Left hindlimb (tissue), 1 donor: ENCODE results near the gene NPW.
A peak's percentile ranks its signal among the peaks of the same experiment; 100 is the strongest.

Source experiments
- DNase-seq: peaks from one replicate; pipeline ENCODE4 v3.0.0-alpha.2; 2018

NPW gene

GRCh38 chr16:2054543-2055245 lies 35.1 kb downstream of the NPW start:
- DNase-seq: no peak

GRCh38 chr16:2056077-2056476 lies 36.5 kb downstream of the NPW start:
- no peak for DNase-seq

GRCh38 chr16:2056681-2057407 lies 37.3 kb downstream of the NPW start:
- no peak for DNase-seq

- DNase-seq: no peak
These were observed 37.9 kb downstream of the NPW start for GRCh38 chr16:2057438-2057837.

- no peak for DNase-seq
These were observed 38.8 kb downstream of the NPW start for GRCh38 chr16:2058420-2058819.

- DNase-seq: no peak
These were observed 39.3 kb downstream of the NPW start for GRCh38 chr16:2058872-2059271.

GRCh38 chr16:2060346-2060745 lies 40.8 kb downstream of the NPW start:
- no peak for DNase-seq

- no peak for DNase-seq
These were observed 41.4 kb downstream of the NPW start for GRCh38 chr16:2061023-2061422.

GRCh38 chr16:2061526-2061925 lies 41.9 kb downstream of the NPW start:
- DNase-seq: no peak

- peak; percentile 25 for DNase-seq
These were observed 43.2 kb downstream of the NPW start for GRCh38 chr16:2062801-2063200.

GRCh38 chr16:2063861-2064260 lies 44.3 kb downstream of the NPW start:
- peak; percentile 25 for DNase-seq

- DNase-seq: peak; percentile 21
These were observed 44.9 kb downstream of the NPW start for GRCh38 chr16:2064368-2064945.

GRCh38 chr16:2066139-2066538 lies 46.6 kb downstream of the NPW start:
- peak; percentile 23 for DNase-seq
